WERI-Rb-1 (cell line): ENCODE results near the gene ERFE.
A peak's percentile ranks its signal among the peaks of the same experiment; 100 is the strongest.

Experiments used
- DNase-seq: peaks from one replicate; pipeline ENCODE4 v3.0.0-alpha.2; 2020
- H3K27ac ChIP-seq: fragments of 250-450 bp; sonication (Bioruptor Pico); 2 replicates; pipeline ENCODE4 v1.5.1; 2020; ENCODE audit warnings: mild to moderate bottlenecking, moderate library complexity
- H3K27me3 ChIP-seq: fragments of 250-450 bp; sonication (Bioruptor Pico); 2 replicates; pipeline ENCODE4 v1.5.1; 2021; ENCODE audit warnings: mild to moderate bottlenecking, low read depth, moderate library complexity; ENCODE audit not compliant: insufficient read depth, severe bottlenecking
- H3K36me3 ChIP-seq: fragments of 250-450 bp; sonication (Bioruptor Pico); 2 replicates; pipeline ENCODE4 v1.5.1; 2020; ENCODE audit warnings: mild to moderate bottlenecking, moderate library complexity
- H3K4me3 ChIP-seq: 2 replicates; pipeline ENCODE4 v1.5.1; 2011; ENCODE audit warnings: low read depth, mild to moderate bottlenecking, control low read depth, low read length
- H3K9me3 ChIP-seq: fragments of 250-450 bp; sonication (Bioruptor Pico); 2 replicates; pipeline ENCODE4 v1.5.1; 2021; ENCODE audit warnings: mild to moderate bottlenecking, moderate library complexity; ENCODE audit not compliant: severe bottlenecking
- TF ChIP-seq, protein P1 (sequence below): IDR thresholded peaks from 2 replicates; pipeline ENCODE4 v1.5.1; 2011; ENCODE audit warnings: low read depth, mild to moderate bottlenecking, control low read depth, inconsistent platforms, low read length

ERFE gene

DNA sequence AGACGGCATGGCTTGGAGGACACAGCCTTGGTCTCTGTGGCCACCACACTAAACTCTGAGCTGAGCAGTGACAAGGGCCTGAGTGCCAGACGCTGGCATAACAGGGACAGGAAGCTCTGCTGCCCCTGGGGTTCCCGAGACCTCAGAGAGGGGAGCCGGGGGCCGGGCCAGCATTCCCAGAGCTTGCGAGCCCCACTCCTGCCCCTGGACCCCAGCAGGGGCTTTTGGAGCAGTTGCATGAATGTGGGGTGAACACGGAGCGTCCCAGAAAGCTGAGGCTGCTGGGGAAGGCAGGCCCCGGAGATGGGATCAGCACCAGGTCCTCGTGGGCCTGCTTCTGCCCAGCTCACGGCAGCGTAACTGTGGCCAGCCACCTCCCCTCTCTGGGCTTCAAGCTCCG, 7.6 kb upstream of the ERFE start:
- TF ChIP-seq, protein P1, sequence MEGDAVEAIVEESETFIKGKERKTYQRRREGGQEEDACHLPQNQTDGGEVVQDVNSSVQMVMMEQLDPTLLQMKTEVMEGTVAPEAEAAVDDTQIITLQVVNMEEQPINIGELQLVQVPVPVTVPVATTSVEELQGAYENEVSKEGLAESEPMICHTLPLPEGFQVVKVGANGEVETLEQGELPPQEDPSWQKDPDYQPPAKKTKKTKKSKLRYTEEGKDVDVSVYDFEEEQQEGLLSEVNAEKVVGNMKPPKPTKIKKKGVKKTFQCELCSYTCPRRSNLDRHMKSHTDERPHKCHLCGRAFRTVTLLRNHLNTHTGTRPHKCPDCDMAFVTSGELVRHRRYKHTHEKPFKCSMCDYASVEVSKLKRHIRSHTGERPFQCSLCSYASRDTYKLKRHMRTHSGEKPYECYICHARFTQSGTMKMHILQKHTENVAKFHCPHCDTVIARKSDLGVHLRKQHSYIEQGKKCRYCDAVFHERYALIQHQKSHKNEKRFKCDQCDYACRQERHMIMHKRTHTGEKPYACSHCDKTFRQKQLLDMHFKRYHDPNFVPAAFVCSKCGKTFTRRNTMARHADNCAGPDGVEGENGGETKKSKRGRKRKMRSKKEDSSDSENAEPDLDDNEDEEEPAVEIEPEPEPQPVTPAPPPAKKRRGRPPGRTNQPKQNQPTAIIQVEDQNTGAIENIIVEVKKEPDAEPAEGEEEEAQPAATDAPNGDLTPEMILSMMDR: no peak
- Histone ChIP-seq H3K27ac (no peak overlapping the region), H3K27me3 (no peaks in the 10 kb centered on the region), H3K4me3 (no peak overlapping the region), H3K9me3 (peaks cover 2% of the 10 kb centered on the region), H3K36me3 (no peaks in the 10 kb centered on the region)
- no peak for DNase-seq

DNA sequence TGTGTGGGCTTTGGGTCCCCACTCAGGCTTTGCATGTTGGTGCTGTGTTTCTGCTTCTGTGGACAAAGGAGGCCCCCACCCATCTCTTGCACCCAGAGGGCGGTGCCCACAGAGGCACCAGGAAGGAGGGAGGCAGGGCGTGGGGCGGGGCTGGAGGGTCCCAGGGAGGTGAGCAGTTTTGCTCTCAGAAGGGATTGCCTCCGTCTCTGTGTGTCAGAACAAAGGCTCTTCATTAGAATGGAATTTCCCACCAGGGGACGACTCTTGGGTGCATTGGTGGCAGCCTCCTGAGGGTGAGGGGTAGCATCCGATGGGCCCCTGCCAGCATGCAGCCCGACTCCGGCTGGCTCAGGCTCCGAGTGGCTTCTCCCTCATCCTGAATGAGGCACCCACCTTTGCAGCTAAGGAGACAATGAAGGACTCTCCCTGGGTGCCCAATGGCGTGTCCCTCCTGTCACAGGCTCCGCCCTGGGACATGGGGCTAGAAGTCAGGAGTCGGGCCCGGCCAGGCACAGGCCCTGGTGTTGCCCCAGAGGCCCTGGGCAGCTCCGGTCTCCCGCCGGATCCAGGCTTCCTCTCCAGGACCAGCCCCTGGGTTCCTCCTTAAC, 7.0 kb upstream of the ERFE start:
- Histone ChIP-seq H3K27me3 (no peaks in the 10 kb centered on the region), H3K27ac (no peak overlapping the region), H3K4me3 (no peak overlapping the region), H3K36me3 (no peaks in the 10 kb centered on the region), H3K9me3 (peaks cover 2% of the 10 kb centered on the region)
- TF ChIP-seq, protein P1: no peak
- no peak for DNase-seq

DNA sequence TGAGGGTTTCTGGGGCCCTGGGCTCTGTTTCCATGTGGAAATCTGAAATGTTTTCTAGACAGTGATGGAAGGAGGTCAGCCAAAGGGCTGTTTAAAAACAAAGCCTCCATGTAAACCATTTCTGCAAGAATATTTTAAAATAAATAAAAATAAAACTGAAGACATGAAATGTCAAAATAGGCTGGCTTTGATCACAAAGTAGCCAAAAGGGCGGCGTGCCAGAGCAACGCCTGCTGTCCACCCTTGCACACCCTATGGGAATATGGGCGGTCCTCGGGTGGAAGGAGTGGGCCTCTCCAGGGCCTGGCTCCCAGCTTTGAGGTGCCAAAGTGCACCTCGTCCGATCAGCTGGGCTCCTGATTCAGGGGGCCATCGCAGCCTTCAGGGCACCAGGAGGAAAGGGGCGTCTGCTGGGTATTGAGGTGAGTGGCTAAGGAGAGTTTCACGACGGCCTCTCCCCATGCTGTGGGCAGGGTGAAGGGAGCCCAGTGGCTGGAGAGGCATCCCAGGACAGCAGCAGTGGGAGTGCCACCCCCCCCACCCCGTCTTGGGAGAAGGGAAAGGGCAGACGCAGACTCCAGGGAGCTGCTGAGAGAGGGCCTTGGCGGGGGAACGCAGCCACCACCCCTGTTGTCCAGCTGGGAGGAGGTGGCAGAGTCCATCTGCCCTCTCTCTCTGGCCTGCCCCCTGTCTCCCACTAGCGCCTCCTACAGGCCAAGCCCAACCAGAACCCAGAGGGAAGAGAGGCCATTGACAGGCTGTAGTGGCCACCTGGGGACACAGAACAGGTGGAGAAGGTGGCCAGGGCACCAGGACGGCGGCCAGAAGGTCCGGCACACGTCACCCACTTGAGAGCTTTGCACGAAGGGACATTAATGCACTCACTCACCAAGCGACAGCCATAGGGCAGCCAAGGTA, 5.7 kb upstream of the ERFE start:
- Histone ChIP-seq H3K9me3 (peaks cover 2% of the 10 kb centered on the region), H3K36me3 (no peaks in the 10 kb centered on the region), H3K27me3 (no peaks in the 10 kb centered on the region), H3K27ac (no peak overlapping the region), H3K4me3 (no peak overlapping the region)
- no peak for DNase-seq
- TF ChIP-seq, protein P1: peak; percentile 54

DNA sequence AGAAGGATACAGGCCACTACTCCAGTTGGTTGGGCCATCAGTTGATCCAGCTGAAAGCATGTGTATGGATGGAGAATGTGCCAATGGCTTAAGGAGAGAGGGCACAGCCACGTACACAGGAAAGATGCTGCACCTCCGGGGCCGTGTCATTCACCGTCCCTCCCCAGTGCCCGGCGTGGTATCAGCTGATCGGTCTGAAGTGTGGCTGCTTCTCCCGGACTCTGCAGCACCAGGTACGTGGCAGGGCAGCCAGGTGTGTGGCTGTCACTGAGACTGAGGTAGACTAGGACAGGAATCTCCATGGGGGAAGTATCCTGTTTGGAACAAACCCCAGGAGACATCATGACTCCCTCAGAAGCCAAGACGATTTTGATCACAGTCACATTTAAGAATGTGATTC, 4.2 kb upstream of the ERFE start:
- Histone ChIP-seq H3K27me3 (no peaks in the 10 kb centered on the region), H3K27ac (no peak overlapping the region), H3K9me3 (peaks cover 2% of the 10 kb centered on the region), H3K36me3 (no peaks in the 10 kb centered on the region), H3K4me3 (no peak overlapping the region)
- no peak for DNase-seq
- TF ChIP-seq, protein P1: no peak

DNA sequence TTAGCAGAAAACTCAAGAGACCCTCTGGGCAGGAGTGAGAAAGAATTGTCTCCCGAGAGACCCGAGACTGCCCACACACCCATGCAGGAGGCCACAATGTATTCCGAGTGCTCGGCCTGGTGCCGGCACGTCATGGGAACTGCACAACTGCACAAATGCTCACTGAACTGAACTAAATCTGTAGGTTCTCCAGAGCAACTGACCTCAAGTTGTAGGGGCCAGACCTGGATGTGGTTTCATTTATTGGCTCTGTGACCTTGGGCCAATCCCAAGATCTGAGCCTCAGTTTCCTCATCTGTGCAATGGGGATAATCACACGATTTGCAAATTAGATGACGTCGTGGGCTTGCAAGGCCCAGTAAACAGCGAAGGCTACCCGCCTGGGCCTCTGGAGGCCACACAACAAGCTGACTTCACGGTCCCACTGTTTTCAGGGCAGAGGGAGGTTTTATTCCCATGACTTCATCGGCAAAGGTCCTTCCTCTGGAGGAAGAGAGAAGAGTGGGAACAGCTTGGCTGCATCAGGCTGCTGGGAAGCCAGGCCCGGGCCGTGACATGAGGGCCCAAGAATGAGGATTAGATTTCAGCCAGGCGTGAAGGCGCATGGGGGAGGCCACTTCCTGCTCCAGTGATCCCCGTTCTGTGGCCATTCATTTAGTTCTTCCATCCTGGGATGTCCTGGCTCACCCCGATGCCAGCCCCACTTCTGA, 3.6 kb upstream of the ERFE start:
- peaks cover 2% of the 10 kb centered on the region for H3K9me3 ChIP-seq
- peak overlapping the region; percentile 17; the same call in 1 of the 2 replicates for H3K27ac ChIP-seq
- peak; percentile 68 for DNase-seq
- H3K36me3 ChIP-seq: no peaks in the 10 kb centered on the region
- H3K27me3 ChIP-seq: no peaks in the 10 kb centered on the region
- H3K4me3 ChIP-seq: no peak overlapping the region
- TF ChIP-seq, protein P1: no peak
